SK-N-MC (cell line): ENCODE data around the gene PCSK4.
A peak's percentile ranks its signal among the peaks of the same experiment; 100 is the strongest.
"Not testable (repeated sequence)": the region's sequence is repeated elsewhere in the genome, so short reads cannot be mapped to it uniquely, and the experiment has no call there.

Source experiments
- DNase-seq: peaks from one replicate; pipeline ENCODE4 v3.0.0-alpha.2; 2011; ENCODE audit warnings: low read depth, low spot score
- H3K27ac ChIP-seq: fragments of 200-600 bp; sonication (generic); 2 replicates; pipeline ENCODE4 v1.5.1; 2016; ENCODE audit warnings: mixed run types
- H3K36me3 ChIP-seq: fragments of 200-600 bp; sonication (generic); 2 replicates; pipeline ENCODE4 v1.6.1; 2017; ENCODE audit warnings: antibody characterized with exemption, low read length, mixed read lengths; ENCODE audit not compliant: insufficient read depth
- H3K4me3 ChIP-seq: fragments of 200-600 bp; sonication (generic); 2 replicates; pipeline ENCODE4 v1.5.1; 2016
- H3K9ac ChIP-seq: fragments of 200-600 bp; sonication (generic); 2 replicates; pipeline ENCODE4 v1.8.0; 2017; ENCODE audit warnings: mixed run types, mixed read lengths; ENCODE audit not compliant: insufficient read length
- H3K9me3 ChIP-seq: fragments of 200-600 bp; sonication (generic); 2 replicates; pipeline ENCODE4 v1.6.1; 2017; ENCODE audit warnings: low read depth, mild to moderate bottlenecking, antibody characterized with exemption, low read length, moderate library complexity, mixed read lengths
- EZH2 ChIP-seq: fragments of 200-600 bp; sonication (generic); IDR thresholded peaks from one replicate; pipeline ENCODE4 v1.6.1; 2017; ENCODE audit warnings: antibody characterized with exemption
- FOXP2 ChIP-seq: optimal IDR thresholded peaks from 2 replicates; pipeline ENCODE3; 2011; ENCODE audit warnings: mild to moderate bottlenecking, moderate library complexity; ENCODE audit not compliant: insufficient read depth; ENCODE audit errors: extremely low read length, control extremely low read depth
- POLR2AphosphoS5 ChIP-seq: IDR thresholded peaks from 2 replicates; pipeline ENCODE4 v1.6.1; 2012; ENCODE audit warnings: mild to moderate bottlenecking, low read depth, low read length, borderline replicate concordance

PCSK4 gene

DNA sequence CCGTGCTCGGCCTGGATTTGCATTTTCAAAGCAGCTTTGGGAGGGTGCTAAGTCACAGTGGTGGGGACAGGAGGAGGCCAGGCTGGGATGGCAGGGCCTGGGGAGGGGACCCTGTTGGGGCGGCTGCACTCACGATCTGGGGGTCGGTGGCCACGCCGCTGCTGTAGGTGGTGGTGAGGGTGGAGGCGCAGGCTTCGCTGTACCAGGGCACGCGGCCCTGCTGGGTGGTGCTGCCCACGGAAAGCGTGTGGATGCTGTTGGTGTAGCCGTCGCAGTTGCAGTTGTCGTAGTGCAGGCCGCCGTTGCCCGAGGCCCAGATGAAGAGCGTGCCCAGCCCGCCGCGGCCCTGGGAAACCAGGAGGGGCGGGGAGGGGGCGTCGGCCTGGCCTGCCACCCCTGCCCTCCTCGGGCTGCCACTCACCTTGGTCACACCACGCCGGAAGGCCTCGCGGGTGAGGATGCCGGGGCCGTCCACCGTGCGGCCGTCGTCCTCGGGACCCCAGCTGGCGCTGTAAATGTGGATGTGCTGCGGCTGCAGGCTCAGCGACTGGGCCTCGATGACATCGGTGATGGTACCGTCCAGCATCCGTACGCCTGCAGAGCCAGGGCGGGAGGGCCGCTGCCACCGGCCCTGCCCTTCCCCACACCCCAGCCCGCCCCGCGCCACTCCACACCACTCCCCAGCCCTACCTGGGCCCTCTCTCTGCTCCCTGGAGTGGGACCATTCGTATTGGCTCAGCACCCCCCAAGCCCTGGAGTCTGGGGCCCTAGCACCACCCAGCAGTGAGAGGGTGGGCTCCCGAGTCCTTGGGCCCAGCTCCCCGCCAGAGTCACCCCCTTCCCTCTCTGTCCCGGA lies 3.2 kb downstream of the PCSK4 start:
- no peak overlapping the region for H3K27ac ChIP-seq
- no peak overlapping the region for H3K9ac ChIP-seq
- no peak overlapping the region for H3K4me3 ChIP-seq
- H3K9me3 ChIP-seq = no peaks in the 10 kb centered on the region
- TF ChIP-seq POLR2AphosphoS5 (no peak), EZH2 (no peak), FOXP2 (no peak)
- no peak for DNase-seq
- H3K36me3 ChIP-seq = no peaks in the 10 kb centered on the region

- Histone ChIP-seq H3K9ac (no peak overlapping the region), H3K9me3 (no peaks in the 10 kb centered on the region), H3K4me3 (no peak overlapping the region), H3K36me3 (no peaks in the 10 kb centered on the region), H3K27ac (no peak overlapping the region)
- no peak for TF ChIP-seq FOXP2
- TF ChIP-seq POLR2AphosphoS5 = no peak
- DNase-seq = no peak
Measured at GRCh38 chr19:1483979-1484428, 6.1 kb downstream of the PCSK4 start.

DNA sequence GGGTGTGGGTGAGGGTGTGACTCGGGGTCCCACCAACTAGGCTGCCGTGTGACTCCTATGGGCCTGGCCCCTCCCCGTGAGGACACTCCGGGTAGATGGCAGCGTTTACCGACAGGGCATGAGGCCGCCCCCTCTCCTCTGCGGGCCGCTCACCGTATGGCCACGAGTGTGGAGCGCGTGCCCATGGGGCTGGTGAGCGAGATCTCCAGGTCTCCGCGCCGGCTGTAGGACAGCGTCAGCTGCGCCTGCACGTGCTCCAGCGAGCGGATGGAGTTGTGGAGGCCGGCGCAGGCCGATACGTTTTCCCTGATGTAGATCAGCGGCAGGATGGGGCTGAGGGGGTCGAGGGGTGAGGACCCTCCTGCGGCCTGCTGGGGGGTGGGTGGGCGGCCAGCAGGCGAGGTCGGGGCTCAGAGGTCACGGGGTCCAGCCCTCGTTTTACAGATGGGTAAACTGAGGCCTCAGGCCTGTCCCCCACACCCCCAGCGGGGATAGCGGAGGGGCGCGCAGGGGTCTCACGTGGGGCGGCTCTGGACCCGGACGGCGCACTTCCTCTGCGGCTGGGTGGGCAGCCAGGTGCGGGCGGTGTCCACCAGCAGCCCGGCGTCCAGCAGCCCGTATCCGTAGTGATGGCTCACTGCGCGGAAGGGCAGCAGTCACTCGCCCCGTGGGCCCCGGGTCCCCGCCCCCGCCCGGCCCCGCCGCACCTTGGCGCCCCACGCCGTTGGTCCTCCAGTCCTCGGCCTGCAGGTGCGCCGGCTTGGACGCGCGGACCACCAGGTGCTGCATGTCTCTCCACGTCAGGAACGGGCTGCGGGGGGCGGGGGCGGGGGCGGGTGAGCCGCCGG lies 6.8 kb downstream of the PCSK4 start:
- no peak overlapping the region for H3K9ac ChIP-seq

GRCh38 chr19:1482361-1483130 lies 7.6 kb downstream of the PCSK4 start:
- no peak overlapping the region for H3K9ac ChIP-seq
- no peaks in the 10 kb centered on the region for H3K9me3 ChIP-seq
- H3K36me3 ChIP-seq = no peaks in the 10 kb centered on the region
- no peak for DNase-seq
- no peak overlapping the region for H3K4me3 ChIP-seq
- no peak overlapping the region for H3K27ac ChIP-seq
- no peak for TF ChIP-seq FOXP2

More for the DNA sequence above, 6.8 kb downstream of the PCSK4 start:
- TF ChIP-seq POLR2AphosphoS5 (no peak), FOXP2 (no peak), EZH2 (no peak)
- Histone ChIP-seq H3K27ac (no peak overlapping the region), H3K4me3 (no peak overlapping the region), H3K9me3 (no peaks in the 10 kb centered on the region), H3K36me3 (no peaks in the 10 kb centered on the region)
- no peak for DNase-seq

DNA sequence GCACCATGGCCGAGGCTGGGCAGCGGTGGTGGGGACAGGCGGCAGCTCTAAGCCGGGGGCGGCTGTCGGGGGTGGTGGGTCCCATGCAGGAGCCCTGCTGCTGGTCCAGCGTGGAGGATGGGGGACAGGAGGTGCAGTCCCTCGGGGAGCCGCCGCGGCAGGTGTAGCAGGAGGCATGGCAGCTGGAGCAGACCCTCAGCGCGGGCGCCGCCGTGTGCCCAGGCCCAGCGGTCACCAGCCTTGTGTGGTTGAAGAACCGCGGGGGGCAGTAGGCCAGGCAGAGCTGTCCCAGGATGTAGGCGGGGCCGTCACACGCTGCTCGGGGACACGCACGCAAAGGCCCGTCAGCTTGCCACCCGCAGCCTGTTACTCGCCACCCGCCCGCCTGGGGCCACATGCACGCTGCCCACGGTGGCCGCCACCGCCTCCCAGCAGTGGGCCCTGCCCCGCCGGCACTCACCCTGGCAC lies 8.2 kb downstream of the PCSK4 start:
- DNase-seq = no peak
- Histone ChIP-seq H3K9ac (no peak overlapping the region), H3K4me3 (no peak overlapping the region), H3K9me3 (no peaks in the 10 kb centered on the region), H3K36me3 (peaks cover 4% of the 10 kb centered on the region; the same call in 1 of the 2 replicates), H3K27ac (no peak overlapping the region)
- no peak for TF ChIP-seq POLR2AphosphoS5

GRCh38 chr19:1481224-1481892 lies 8.8 kb downstream of the PCSK4 start:
- Histone ChIP-seq H3K27ac (no peak overlapping the region), H3K9ac (no peak overlapping the region), H3K9me3 (no peaks in the 10 kb centered on the region), H3K36me3 (peaks cover 4% of the 10 kb centered on the region; the same call in 1 of the 2 replicates), H3K4me3 (no peak overlapping the region)
- no peak for TF ChIP-seq POLR2AphosphoS5
- no peak for TF ChIP-seq EZH2
- TF ChIP-seq FOXP2 = no peak
- DNase-seq = no peak

DNA sequence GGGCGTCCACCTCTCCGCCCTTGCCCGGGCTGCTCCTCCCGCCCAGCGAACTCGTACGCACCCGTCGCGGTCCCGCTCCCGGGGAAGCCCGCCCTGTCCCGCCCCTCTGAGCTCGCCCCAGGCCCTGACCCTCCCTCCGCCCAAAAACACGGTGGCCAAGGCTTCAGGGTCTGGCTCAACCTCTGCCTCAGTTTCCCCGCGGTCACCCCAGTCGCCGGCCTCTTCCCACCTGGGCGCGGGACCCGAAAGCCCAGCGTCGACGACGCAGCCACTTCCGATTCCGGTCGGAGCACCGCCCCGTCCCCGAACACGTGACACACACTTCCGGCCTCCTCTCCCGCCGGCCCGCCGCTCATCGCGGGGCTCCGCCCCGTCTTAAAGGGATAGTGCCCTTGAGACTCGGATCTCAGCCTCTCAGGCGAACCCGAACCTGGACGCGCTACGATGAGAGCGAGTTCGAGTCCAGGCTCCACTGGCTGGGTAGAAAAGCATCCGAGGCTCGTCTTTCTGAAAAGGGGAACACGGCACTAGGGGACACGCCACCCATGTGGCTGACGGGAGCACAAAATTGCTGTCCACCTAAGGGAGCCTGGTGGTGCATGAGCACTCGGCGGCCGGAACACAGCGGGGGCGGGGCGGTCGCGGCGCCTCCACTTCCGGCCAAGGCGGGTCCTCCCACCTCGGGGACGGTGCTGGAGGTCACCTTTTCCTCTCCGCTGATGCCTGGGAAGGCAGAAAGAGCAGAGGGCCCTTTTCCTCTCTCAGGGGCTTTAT lies 11.0 kb downstream of the PCSK4 start, which contains the start of gene C19orf25:
TSS of gene C19orf25 (minus strand) at position 282 of the 774 bp plus-strand sequence. CDS start 312 bp downstream, outside the sequence.
- TF ChIP-seq POLR2AphosphoS5 = peak; percentile 84
- no peak for TF ChIP-seq FOXP2
- TF ChIP-seq EZH2 = no peak
- Histone ChIP-seq H3K27ac (peak within 1 kb of the TSS; percentile 72), H3K36me3 (peaks cover 4% of the 10 kb centered on the region; the same call in 1 of the 2 replicates)

GRCh38 chr19:1477056-1477455 lies 13.1 kb downstream of the PCSK4 start:
- not testable (repeated sequence) for H3K27ac ChIP-seq, H3K9me3 ChIP-seq, DNase-seq, H3K9ac ChIP-seq, H3K4me3 ChIP-seq, H3K36me3 ChIP-seq

More for the DNA sequence above, 11.0 kb downstream of the PCSK4 start, which contains the start of gene C19orf25:
- no peaks in the 10 kb centered on the region for H3K9me3 ChIP-seq
- peak within 1 kb of the TSS; percentile 86 for H3K9ac ChIP-seq
- peak within 1 kb of the TSS; percentile 90 for H3K4me3 ChIP-seq
- DNase-seq = peak; percentile 53
